ENCODE data around the gene TEX12. TPM values are rescaled to one million over a fixed set of nuclear protein-coding genes. Genes with fewer than 3 reads are reported as not detected.
A peak's percentile ranks its signal among the peaks of the same experiment; 100 is the strongest.

Gene TEX12
- total RNA-seq, 1 donor from 2014 or later = not detected

GRCh38 chr11:112150517-112150916 lies 16.7 kb upstream of the TEX12 start:
- Mint-ChIP-seq H3K9me3 (ENCODE audit: unreplicated experiment) (no peaks in the 10 kb centered on the region), H3K27me3 (ENCODE audit: unreplicated experiment) (no peaks in the 10 kb centered on the region), H3K4me1 (ENCODE audit: unreplicated experiment) (no peaks in the 10 kb centered on the region), H3K27ac (ENCODE audit: unreplicated experiment) (no peak overlapping the region), H3K4me3 (ENCODE audit: unreplicated experiment) (no peak overlapping the region), H3K36me3 (ENCODE audit: low read depth, unreplicated experiment) (no peaks in the 10 kb centered on the region)
- no peak for DNase-seq (ENCODE audit: low spot score)
- no peak for TF ChIP-seq CTCF (IDR thresholded peaks at IDR 0.05; ENCODE audit: unreplicated experiment)

- Mint-ChIP-seq H3K9me3 (ENCODE audit: unreplicated experiment) (no peaks in the 10 kb centered on the region), H3K27ac (ENCODE audit: unreplicated experiment) (no peak overlapping the region), H3K36me3 (ENCODE audit: low read depth, unreplicated experiment) (no peaks in the 10 kb centered on the region), H3K4me1 (ENCODE audit: unreplicated experiment) (peaks cover 6% of the 10 kb centered on the region), H3K4me3 (ENCODE audit: unreplicated experiment) (no peak overlapping the region), H3K27me3 (ENCODE audit: unreplicated experiment) (no peaks in the 10 kb centered on the region)
- DNase-seq (ENCODE audit: low spot score) = no peak
- TF ChIP-seq CTCF (IDR thresholded peaks at IDR 0.05; ENCODE audit: unreplicated experiment) = no peak
Observed at GRCh38 chr11:112156153-112156955, 10.8 kb upstream of the TEX12 start.

- Mint-ChIP-seq H3K27me3 (ENCODE audit: unreplicated experiment) (no peaks in the 10 kb centered on the region), H3K27ac (ENCODE audit: unreplicated experiment) (no peak overlapping the region), H3K9me3 (ENCODE audit: unreplicated experiment) (no peaks in the 10 kb centered on the region), H3K36me3 (ENCODE audit: low read depth, unreplicated experiment) (no peaks in the 10 kb centered on the region), H3K4me3 (ENCODE audit: unreplicated experiment) (no peak overlapping the region), H3K4me1 (ENCODE audit: unreplicated experiment) (peaks cover 6% of the 10 kb centered on the region)
- TF ChIP-seq CTCF (IDR thresholded peaks at IDR 0.05; ENCODE audit: unreplicated experiment) = no peak
- DNase-seq (ENCODE audit: low spot score) = no peak
Observed at GRCh38 chr11:112156956-112157766, 10.0 kb upstream of the TEX12 start.

- H3K27me3 Mint-ChIP-seq (ENCODE audit: unreplicated experiment) = no peaks in the 10 kb centered on the region
- H3K4me1 Mint-ChIP-seq (ENCODE audit: unreplicated experiment) = peaks cover 12% of the 10 kb centered on the region
- TF ChIP-seq CTCF (IDR thresholded peaks at IDR 0.05; ENCODE audit: unreplicated experiment) = no peak
- no peaks in the 10 kb centered on the region for H3K9me3 Mint-ChIP-seq (ENCODE audit: unreplicated experiment)
- H3K4me3 Mint-ChIP-seq (ENCODE audit: unreplicated experiment) = no peak overlapping the region
- no peaks in the 10 kb centered on the region for H3K36me3 Mint-ChIP-seq (ENCODE audit: low read depth, unreplicated experiment)
- DNase-seq (ENCODE audit: low spot score) = no peak
- peak overlapping the region; percentile 33 for H3K27ac Mint-ChIP-seq (ENCODE audit: unreplicated experiment)
Observed at GRCh38 chr11:112159098-112160065, 7.8 kb upstream of the TEX12 start.
